ENCODE data around the gene ZBTB39. TPM values are rescaled to one million over a fixed set of nuclear protein-coding genes. Genes with fewer than 3 reads are reported as not detected.

Gene ZBTB39
- total and polyA plus RNA-seq, 2 of the 13 experiments (the other 11 are each of a cell fraction or from before 2014, with no cell fraction given), result 6.5 to 6.9 TPM

DNA sequence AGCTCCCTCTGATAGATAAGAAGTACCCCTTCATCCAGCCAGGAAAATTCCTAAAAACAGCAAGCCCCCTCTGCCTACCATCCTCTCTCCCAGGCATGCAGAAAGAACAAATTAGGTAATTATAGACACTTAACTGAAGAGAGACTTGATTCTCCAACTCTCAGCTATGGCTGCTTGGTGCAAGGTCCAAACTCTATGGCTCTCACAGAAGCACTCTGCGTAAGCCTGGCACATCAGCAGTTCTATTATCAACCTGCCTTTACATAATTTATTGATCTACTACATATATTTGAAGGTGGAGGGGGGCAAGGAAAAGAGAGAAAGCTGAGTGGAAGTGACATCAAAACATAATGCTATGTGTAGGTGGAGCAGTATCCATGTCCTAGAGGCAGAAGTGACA, 44.7 kb upstream of the ZBTB39 start:
- Histone ChIP-seq H2AFZ (ENCODE audit: low read length) (no peak overlapping the region), H4K20me1 (ENCODE audit: insufficient read depth, low read length) (no peaks in the 10 kb centered on the region), H3K27ac (ENCODE audit: extremely low read length, insufficient read depth, low read length) (no peak overlapping the region), H3K4me1 (ENCODE audit: insufficient read depth, low read length) (peaks cover 38% of the 10 kb centered on the region), H3K27me3 (ENCODE audit: control insufficient read depth in 1 of 2, insufficient read depth in 2 of 2, low read length in 2 of 2) (no peaks in the 10 kb centered on the region), H3K79me2 (ENCODE audit: insufficient read depth, low read length) (no peaks in the 10 kb centered on the region), H3K9ac (ENCODE audit: insufficient read depth, low read depth, low read length) (no peak overlapping the region), H3K36me3 (replicated peaks in 1 of 2; ENCODE audit: control insufficient read depth in 1 of 2, insufficient read depth in 2 of 2, low read length in 2 of 2) (no peaks in the 10 kb centered on the region), H3K4me3 (replicated peaks in 1 of 3; ENCODE audit: insufficient read depth in 1 of 3, low read depth in 2 of 3, low read length in 3 of 3) (no peak overlapping the region), H3K9me3 (ENCODE audit: low read length) (no peaks in the 10 kb centered on the region), H3K4me2 (ENCODE audit: low read depth, low read length) (no peak overlapping the region)
- in situ Hi-C loops (cut with HindIII; ENCODE audit: extremely low pct_ligation_motif_present, low pct_unique_long_range_greater_than_20kb), result loop anchor here (5.0 kb wide), 1 partner anchor 44 kb away; the partner anchor contains the start of gene ZBTB39
- WGBS (ENCODE audit: low lambda C conversion rate), result 94% methylated on average over 1 of the region's 1 CpG
- ATAC-seq (no peak), DNase-seq (ENCODE audit: low spot score) (no peak), FAIRE-seq (no peak)
- no TSS peak for BruUV-seq (replicated peaks)
- ChIA-PET POLR2A (no interaction called here), CTCF (ENCODE audit: low intra/inter-chr PET ratio, low total read pairs) (no interaction called here)
- TF ChIP-seq BORCS8-MEF2B (CRISPR knock-in tag; IDR thresholded peaks at IDR 0.05) (no peak), ATF1 (CRISPR knock-in tag; IDR thresholded peaks at IDR 0.05) (no peak), SAFB2 (CRISPR knock-in tag; IDR thresholded peaks at IDR 0.05; ENCODE audit: borderline replicate concordance, low read depth) (no peak), SMYD3 (CRISPR knock-in tag; IDR thresholded peaks at IDR 0.05) (no peak), DMAP1 (CRISPR knock-in tag; IDR thresholded peaks at IDR 0.05) (no peak), SUZ12 (IDR thresholded peaks at IDR 0.05; ENCODE audit: low read depth, low read length) (no peak), ELF3 (CRISPR knock-in tag; IDR thresholded peaks at IDR 0.05) (no peak)
- TF ChIP-seq, protein P1, sequence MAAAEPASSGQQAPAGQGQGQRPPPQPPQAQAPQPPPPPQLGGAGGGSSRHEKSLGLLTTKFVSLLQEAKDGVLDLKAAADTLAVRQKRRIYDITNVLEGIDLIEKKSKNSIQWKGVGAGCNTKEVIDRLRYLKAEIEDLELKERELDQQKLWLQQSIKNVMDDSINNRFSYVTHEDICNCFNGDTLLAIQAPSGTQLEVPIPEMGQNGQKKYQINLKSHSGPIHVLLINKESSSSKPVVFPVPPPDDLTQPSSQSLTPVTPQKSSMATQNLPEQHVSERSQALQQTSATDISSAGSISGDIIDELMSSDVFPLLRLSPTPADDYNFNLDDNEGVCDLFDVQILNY (CRISPR knock-in tag; conservative IDR thresholded peaks at IDR 0.05), result no peak
- TF ChIP-seq, protein P2, sequence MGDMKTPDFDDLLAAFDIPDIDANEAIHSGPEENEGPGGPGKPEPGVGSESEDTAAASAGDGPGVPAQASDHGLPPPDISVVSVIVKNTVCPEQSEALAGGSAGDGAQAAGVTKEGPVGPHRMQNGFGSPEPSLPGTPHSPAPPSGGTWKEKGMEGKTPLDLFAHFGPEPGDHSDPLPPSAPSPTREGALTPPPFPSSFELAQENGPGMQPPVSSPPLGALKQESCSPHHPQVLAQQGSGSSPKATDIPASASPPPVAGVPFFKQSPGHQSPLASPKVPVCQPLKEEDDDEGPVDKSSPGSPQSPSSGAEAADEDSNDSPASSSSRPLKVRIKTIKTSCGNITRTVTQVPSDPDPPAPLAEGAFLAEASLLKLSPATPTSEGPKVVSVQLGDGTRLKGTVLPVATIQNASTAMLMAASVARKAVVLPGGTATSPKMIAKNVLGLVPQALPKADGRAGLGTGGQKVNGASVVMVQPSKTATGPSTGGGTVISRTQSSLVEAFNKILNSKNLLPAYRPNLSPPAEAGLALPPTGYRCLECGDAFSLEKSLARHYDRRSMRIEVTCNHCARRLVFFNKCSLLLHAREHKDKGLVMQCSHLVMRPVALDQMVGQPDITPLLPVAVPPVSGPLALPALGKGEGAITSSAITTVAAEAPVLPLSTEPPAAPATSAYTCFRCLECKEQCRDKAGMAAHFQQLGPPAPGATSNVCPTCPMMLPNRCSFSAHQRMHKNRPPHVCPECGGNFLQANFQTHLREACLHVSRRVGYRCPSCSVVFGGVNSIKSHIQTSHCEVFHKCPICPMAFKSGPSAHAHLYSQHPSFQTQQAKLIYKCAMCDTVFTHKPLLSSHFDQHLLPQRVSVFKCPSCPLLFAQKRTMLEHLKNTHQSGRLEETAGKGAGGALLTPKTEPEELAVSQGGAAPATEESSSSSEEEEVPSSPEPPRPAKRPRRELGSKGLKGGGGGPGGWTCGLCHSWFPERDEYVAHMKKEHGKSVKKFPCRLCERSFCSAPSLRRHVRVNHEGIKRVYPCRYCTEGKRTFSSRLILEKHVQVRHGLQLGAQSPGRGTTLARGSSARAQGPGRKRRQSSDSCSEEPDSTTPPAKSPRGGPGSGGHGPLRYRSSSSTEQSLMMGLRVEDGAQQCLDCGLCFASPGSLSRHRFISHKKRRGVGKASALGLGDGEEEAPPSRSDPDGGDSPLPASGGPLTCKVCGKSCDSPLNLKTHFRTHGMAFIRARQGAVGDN (CRISPR knock-in tag; IDR thresholded peaks at IDR 0.05), result no peak
- TF ChIP-seq, protein P3, sequence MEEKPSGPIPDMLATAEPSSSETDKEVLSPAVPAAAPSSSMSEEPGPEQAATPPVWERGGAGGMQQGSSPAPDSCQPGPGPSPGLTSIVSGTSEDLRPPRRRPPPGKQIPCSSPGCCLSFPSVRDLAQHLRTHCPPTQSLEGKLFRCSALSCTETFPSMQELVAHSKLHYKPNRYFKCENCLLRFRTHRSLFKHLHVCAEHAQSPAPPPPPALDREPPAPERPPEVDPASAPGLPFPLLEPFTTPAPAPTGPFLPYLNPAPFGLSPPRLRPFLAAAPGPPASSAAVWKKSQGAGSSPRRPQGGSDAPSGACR (CRISPR knock-in tag; IDR thresholded peaks at IDR 0.05), result no peak
- intact Hi-C loops (cut with micrococcal nuclease; ENCODE audit: unreplicated experiment), result no loop called here
